Esophagus muscularis mucosa (tissue), 4 donors: ENCODE results near the gene ASB10. TPM values are rescaled to one million over a fixed set of nuclear protein-coding genes. Genes with fewer than 3 reads are reported as not detected.
A peak's percentile ranks its signal among the peaks of the same experiment; 100 is the strongest.

Experiments
- DNase-seq: peaks from one replicate; pipeline ENCODE4 v3.0.0-alpha.2; 2017; ENCODE audit errors: extremely low spot score
- H3K27ac ChIP-seq, 4 donors: fragments of 200-600 bp; sonication (generic); replicated peaks in 1 of 4; 1 replicate in 3 of 4; 2 replicates in 1 of 4; pipeline ENCODE4 v1.5.1; 2016 to 2019; ENCODE audit warnings: mild to moderate bottlenecking in 1 of 4
- H3K27me3 ChIP-seq, 4 donors: fragments of 200-600 bp; sonication (generic); one replicate each; pipeline versions ENCODE4 v1.5.1 to v1.6.0; 2016 to 2019
- H3K36me3 ChIP-seq, 4 donors: fragments of 200-600 bp; sonication (generic); one replicate each; pipeline ENCODE4 v1.5.1; 2016 to 2019
- H3K4me1 ChIP-seq, 4 donors: fragments of 200-600 bp; sonication (generic); one replicate each; pipeline ENCODE4 v1.5.1; 2016 to 2019
- H3K4me3 ChIP-seq, 4 donors: fragments of 200-600 bp; sonication (generic); 1 replicate in 2 of 4; 2 replicates in 2 of 4; pipeline ENCODE4 v1.5.1; 2016 to 2019; ENCODE audit warnings: mild to moderate bottlenecking in 4 of 4, moderate library complexity in 1 of 4
- H3K9me3 ChIP-seq, 4 donors: fragments of 200-600 bp; sonication (generic); 1 replicate in 3 of 4; 2 replicates in 1 of 4; pipeline ENCODE4 v1.5.1; 2016 to 2019
- CTCF ChIP-seq, 3 experiments: fragments of 200-600 bp in 2 of 3; fragments of 450-650 bp in 1 of 3; sonication (generic) in 2 of 3; IDR thresholded peaks; one replicate each; pipeline ENCODE4 v1.5.1; 2017 to 2019; ENCODE audit warnings: antibody characterized with exemption in 3 of 3, mild to moderate bottlenecking in 2 of 3, moderate library complexity in 1 of 3
- EP300 ChIP-seq: sonication (generic); formaldehyde crosslinking; IDR thresholded peaks from one replicate; pipeline ENCODE4 v1.6.1; 2017; ENCODE audit warnings: antibody characterized with exemption
- POLR2A ChIP-seq: fragments of 450-650 bp; IDR thresholded peaks from one replicate; pipeline ENCODE4 v1.6.1; 2017; ENCODE audit warnings: antibody characterized with exemption, moderate library complexity, mild to moderate bottlenecking, low read depth
- POLR2AphosphoS5 ChIP-seq, 2 donors: sonication (generic); formaldehyde crosslinking; IDR thresholded peaks; one replicate each; pipeline ENCODE4 v1.6.1; 2017; ENCODE audit warnings: antibody characterized with exemption in 2 of 2
- WGBS: methylation state at CpG from one replicate; pipeline ENCODE4 v1.1.5; 2018; 5-methylcytosine and 5-hydroxymethylcytosine counted together
- intact Hi-C: fragments of 100-400 bp; cut with DNase I; formaldehyde crosslinking; loops from one replicate; pipeline ENCODE4 v1.15.1; 2023
- total RNA-seq, 4 donors: library from RNA; depleted of rRNA; stranded (reverse); fragments of >200 nt; gene quantifications; one replicate each; pipeline versions ENCODE4 v1.1.0 to v1.2.1, GENCODE V29; 2016

The ASB10 gene
- total RNA-seq, 4 donors from 2014 or later = not detected

- Histone ChIP-seq H3K4me3 (no peak overlapping the region), H3K36me3 (no peaks in the 10 kb centered on the region), H3K27me3 (peaks cover 0 to 42% (median 2%) of the 10 kb centered on the region in 4 donors), H3K9me3 (no peaks in the 10 kb centered on the region), H3K27ac (no peak overlapping the region), H3K4me1 (peaks cover 0 to 11% (median 10%) of the 10 kb centered on the region in 4 donors)
- TF ChIP-seq POLR2AphosphoS5 (IDR thresholded peaks at IDR 0.05) (no peak), EP300 (no peak), CTCF (IDR thresholded peaks at IDR 0.05) (no peak)
- DNase-seq = no peak
- intact Hi-C loops = no loop called here
- 92% methylated on average over 9 of the region's 9 CpGs for WGBS
Measured at GRCh38 chr7:151202836-151203235, 15.8 kb upstream of the ASB10 start.

- DNase-seq = no peak
- TF ChIP-seq POLR2A (no peak), CTCF (IDR thresholded peaks at IDR 0.05) (no peak), POLR2AphosphoS5 (IDR thresholded peaks at IDR 0.05) (no peak), EP300 (no peak)
- Histone ChIP-seq H3K27ac (no peak overlapping the region), H3K4me1 (peaks cover 0 to 11% (median 10%) of the 10 kb centered on the region in 4 donors), H3K27me3 (peaks cover 0 to 38% (median 2%) of the 10 kb centered on the region in 4 donors), H3K4me3 (no peak overlapping the region), H3K9me3 (no peaks in the 10 kb centered on the region), H3K36me3 (no peaks in the 10 kb centered on the region)
- WGBS = 86% methylated on average over 4 of the region's 4 CpGs
- intact Hi-C loops = no loop called here
Measured at GRCh38 chr7:151201751-151202150, 14.7 kb upstream of the ASB10 start.

GRCh38 chr7:151201344-151201743, 14.3 kb upstream of the ASB10 start:
- no peaks in the 10 kb centered on the region for H3K9me3 ChIP-seq
- TF ChIP-seq CTCF (IDR thresholded peaks at IDR 0.05) (no peak), POLR2AphosphoS5 (IDR thresholded peaks at IDR 0.05) (no peak), POLR2A (no peak), EP300 (no peak)
- no peak overlapping the region for H3K27ac ChIP-seq

GRCh38 chr7:151198945-151199848, 12.1 kb upstream of the ASB10 start:
- Histone ChIP-seq H3K27me3 (peaks cover 0 to 31% (median 0%) of the 10 kb centered on the region in 4 donors), H3K4me1 (peaks cover 0 to 11% (median 10%) of the 10 kb centered on the region in 4 donors), H3K36me3 (no peaks in the 10 kb centered on the region), H3K9me3 (no peaks in the 10 kb centered on the region), H3K4me3 (peak overlapping the region in 1 of 4 donors; percentile 14), H3K27ac (no peak overlapping the region)
- DNase-seq = no peak
- 53% methylated on average over 28 of the region's 30 CpGs for WGBS
- no peak for TF ChIP-seq CTCF (IDR thresholded peaks at IDR 0.05)
- no peak for TF ChIP-seq EP300
- no peak for TF ChIP-seq POLR2A
- no peak for TF ChIP-seq POLR2AphosphoS5 (IDR thresholded peaks at IDR 0.05)
- intact Hi-C loops = no loop called here

More at GRCh38 chr7:151201344-151201743, 14.3 kb upstream of the ASB10 start:
- H3K36me3 ChIP-seq = no peaks in the 10 kb centered on the region
- H3K4me3 ChIP-seq = no peak overlapping the region
- no peak for DNase-seq
- peaks cover 0 to 11% (median 10%) of the 10 kb centered on the region in 4 donors for H3K4me1 ChIP-seq
- intact Hi-C loops = no loop called here
- peaks cover 0 to 42% (median 2%) of the 10 kb centered on the region in 4 donors for H3K27me3 ChIP-seq
- 88% methylated on average over 3 of the region's 3 CpGs for WGBS
